Spleen (tissue), 7 donors: Measurements from ENCODE around the gene STPG1.

Source experiments
- POLR2A ChIP-seq, 3 donors: fragments of 450-650 bp; IDR thresholded peaks; one replicate each; pipeline ENCODE4 v1.5.1; 2017; ENCODE audit warnings: antibody characterized with exemption in 3 of 3, mild to moderate bottlenecking in 1 of 3
- POLR2AphosphoS5 ChIP-seq, 3 donors: sonication (generic); formaldehyde crosslinking; IDR thresholded peaks; one replicate each; pipeline ENCODE4 v1.5.1; 2017; ENCODE audit warnings: antibody characterized with exemption in 3 of 3
- TF ChIP-seq, protein P1 (sequence below), 11 experiments: fragments of 200-600 bp in 7 of 11; fragments of 450-650 bp in 4 of 11; sonication (generic) in 4 of 11; IDR thresholded peaks in 8 of 11; conservative IDR thresholded peaks in 3 of 11; 1 replicate in 7 of 11; 2 replicates in 4 of 11; pipeline versions ENCODE4 v1.4.0 to v1.8.0; 2016 to 2021; ENCODE audit warnings: antibody characterized with exemption in 11 of 11, inconsistent platforms in 4 of 11, mild to moderate bottlenecking in 1 of 11
- donor health status: DM: no; HTN: no; CAD: no; lungs with moderate emphysema.
- donor health status: DM: no; HTN: no; CAD: no.
- donor health status: DM: no; HTN: no; CAD: no.

DNA sequence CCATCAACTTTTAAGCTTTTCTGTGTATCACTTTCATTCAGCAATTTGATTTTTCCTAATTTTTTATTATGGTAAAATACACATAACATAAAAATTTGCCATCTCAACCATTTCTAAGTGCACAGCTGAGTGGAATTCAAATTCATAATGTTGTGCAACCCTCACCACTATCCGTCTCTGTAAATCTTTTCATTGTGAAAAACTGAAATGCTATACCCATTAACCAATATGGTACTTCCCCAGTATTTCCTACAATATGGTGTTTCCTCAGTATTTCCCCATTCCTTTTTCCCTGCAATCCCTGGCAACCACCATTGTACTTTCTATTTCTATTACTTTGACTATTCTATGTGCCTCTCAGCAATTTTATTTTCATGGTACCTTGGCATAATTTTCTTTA is 6.8 kb downstream of the STPG1 start:
- no peak for TF ChIP-seq POLR2A (IDR thresholded peaks at IDR 0.05)
- TF ChIP-seq, protein P1, sequence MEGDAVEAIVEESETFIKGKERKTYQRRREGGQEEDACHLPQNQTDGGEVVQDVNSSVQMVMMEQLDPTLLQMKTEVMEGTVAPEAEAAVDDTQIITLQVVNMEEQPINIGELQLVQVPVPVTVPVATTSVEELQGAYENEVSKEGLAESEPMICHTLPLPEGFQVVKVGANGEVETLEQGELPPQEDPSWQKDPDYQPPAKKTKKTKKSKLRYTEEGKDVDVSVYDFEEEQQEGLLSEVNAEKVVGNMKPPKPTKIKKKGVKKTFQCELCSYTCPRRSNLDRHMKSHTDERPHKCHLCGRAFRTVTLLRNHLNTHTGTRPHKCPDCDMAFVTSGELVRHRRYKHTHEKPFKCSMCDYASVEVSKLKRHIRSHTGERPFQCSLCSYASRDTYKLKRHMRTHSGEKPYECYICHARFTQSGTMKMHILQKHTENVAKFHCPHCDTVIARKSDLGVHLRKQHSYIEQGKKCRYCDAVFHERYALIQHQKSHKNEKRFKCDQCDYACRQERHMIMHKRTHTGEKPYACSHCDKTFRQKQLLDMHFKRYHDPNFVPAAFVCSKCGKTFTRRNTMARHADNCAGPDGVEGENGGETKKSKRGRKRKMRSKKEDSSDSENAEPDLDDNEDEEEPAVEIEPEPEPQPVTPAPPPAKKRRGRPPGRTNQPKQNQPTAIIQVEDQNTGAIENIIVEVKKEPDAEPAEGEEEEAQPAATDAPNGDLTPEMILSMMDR (IDR thresholded peaks at IDR 0.05 in 8 of 11, conservative IDR thresholded peaks at IDR 0.05 in 3 of 11) = no peak
- TF ChIP-seq POLR2AphosphoS5 (IDR thresholded peaks at IDR 0.05) = no peak
